GM10248 (cell line): ENCODE measurements around the gene ARHGAP27.
"Not testable (repeated sequence)": the region's sequence is repeated elsewhere in the genome, so short reads cannot be mapped to it uniquely, and the experiment has no call there.

Experiments used
- CTCF ChIA-PET: fragments of 300-600 bp; sonication (Branson Sonifier 250); formaldehyde crosslinking; extraction: SDS; loops from one replicate; lab custom pipeline; 2021; ENCODE audit warnings: antibody characterized with exemption; lab: Yijun Ruan, JAX
- POLR2A ChIA-PET: fragments of 350-650 bp; sonication (Branson Sonifier 250); formaldehyde crosslinking; extraction: SDS; loops from one replicate; lab custom pipeline; 2020; ENCODE audit warnings: antibody characterized with exemption; lab: Yijun Ruan, JAX
- DNase-seq: peaks from one replicate; pipeline ENCODE4 v3.0.0; 2012; ENCODE audit errors: extremely low spot score
- CTCF ChIP-seq: IDR thresholded peaks from 2 replicates; pipeline ENCODE4 v1.5.1; 2012; ENCODE audit warnings: mild to moderate bottlenecking, low read depth; ENCODE audit errors: extremely low read depth, missing control alignments, control extremely low read depth

The ARHGAP27 gene

GRCh38 chr17:45451131-45451530 is 18.5 kb upstream of the ARHGAP27 start:
- POLR2A ChIA-PET: no interaction called here
- DNase-seq: no peak
- TF ChIP-seq CTCF: peak; percentile 9
- CTCF ChIA-PET: no interaction called here

GRCh38 chr17:45449708-45450329 is 17.1 kb upstream of the ARHGAP27 start:
- CTCF ChIA-PET, DNase-seq, POLR2A ChIA-PET: not testable (repeated sequence)

GRCh38 chr17:45449260-45449659 is 16.6 kb upstream of the ARHGAP27 start:
- POLR2A ChIA-PET, CTCF ChIA-PET, DNase-seq: not testable (repeated sequence)

GRCh38 chr17:45448483-45448882 is 15.8 kb upstream of the ARHGAP27 start:
- CTCF ChIA-PET, POLR2A ChIA-PET, DNase-seq: not testable (repeated sequence)

- CTCF ChIA-PET, POLR2A ChIA-PET, DNase-seq: not testable (repeated sequence)
Observed at GRCh38 chr17:45448066-45448465, 15.4 kb upstream of the ARHGAP27 start.

GRCh38 chr17:45447650-45448049 is 15.0 kb upstream of the ARHGAP27 start:
- CTCF ChIA-PET, DNase-seq: not testable (repeated sequence)
- POLR2A ChIA-PET: interaction anchor here (0.6 kb wide), 1 partner anchor 1329 kb away, joined by 4 read pairs; no protein-coding TSS in a partner anchor

GRCh38 chr17:45446872-45447625 is 14.4 kb upstream of the ARHGAP27 start:
- DNase-seq, CTCF ChIA-PET: not testable (repeated sequence)
- POLR2A ChIA-PET: interaction anchor here (0.6 kb wide), 1 partner anchor 1330 kb away, joined by 4 read pairs; no protein-coding TSS in a partner anchor

GRCh38 chr17:45445901-45446743 is 13.5 kb upstream of the ARHGAP27 start:
- POLR2A ChIA-PET, CTCF ChIA-PET, DNase-seq: not testable (repeated sequence)

- CTCF ChIA-PET, POLR2A ChIA-PET, DNase-seq: not testable (repeated sequence)
Observed at GRCh38 chr17:45444856-45445820, 12.5 kb upstream of the ARHGAP27 start.

- POLR2A ChIA-PET, CTCF ChIA-PET, DNase-seq: not testable (repeated sequence)
Observed at GRCh38 chr17:45444301-45444700, 11.6 kb upstream of the ARHGAP27 start.

- DNase-seq, CTCF ChIA-PET, POLR2A ChIA-PET: not testable (repeated sequence)
Observed at GRCh38 chr17:45443371-45444260, 10.9 kb upstream of the ARHGAP27 start.
